ENCODE data around the gene ANKRD33. TPM values are rescaled to one million over a fixed set of nuclear protein-coding genes. Genes with fewer than 3 reads are reported as not detected.

Gene ANKRD33
- total and polyA plus RNA-seq, 2 of the 13 experiments (the other 11 are each of a cell fraction or from before 2014, with no cell fraction given): 0.04 TPM; not detected in 1

- Histone ChIP-seq H3K9me3 (ENCODE audit: low read length) (no peaks in the 10 kb centered on the region), H3K79me2 (ENCODE audit: insufficient read depth, low read length) (no peaks in the 10 kb centered on the region), H3K4me2 (ENCODE audit: low read depth, low read length) (no peak within 1 kb of the TSS), H3K36me3 (replicated peaks in 1 of 2; ENCODE audit: control insufficient read depth in 1 of 2, insufficient read depth in 2 of 2, low read length in 2 of 2) (no peaks in the 10 kb centered on the region), H3K4me3 (replicated peaks in 1 of 3; ENCODE audit: insufficient read depth in 1 of 3, low read depth in 2 of 3, low read length in 3 of 3) (no peak within 1 kb of the TSS), H3K9ac (ENCODE audit: insufficient read depth, low read depth, low read length) (no peak within 1 kb of the TSS), H3K27me3 (ENCODE audit: control insufficient read depth in 1 of 2, insufficient read depth in 2 of 2, low read length in 2 of 2) (peaks cover 3 to 46% of the 10 kb centered on the region in 2 experiments; a peak in 4 of 5 replicates), H3K27ac (ENCODE audit: extremely low read length, insufficient read depth, low read length) (no peak within 1 kb of the TSS), H3K4me1 (ENCODE audit: insufficient read depth, low read length) (0 out of 2 replicates have a peak, but pooled peaks cover 2% of the 10 kb centered on the region), H4K20me1 (ENCODE audit: insufficient read depth, low read length) (no peaks in the 10 kb centered on the region), H2AFZ (ENCODE audit: low read length) (no peak within 1 kb of the TSS)
- 62% methylated on average over 31 of the region's 74 CpGs for WGBS (ENCODE audit: low lambda C conversion rate)
- CTCF ChIA-PET (ENCODE audit: low intra/inter-chr PET ratio, low total read pairs): no interaction called here
- TF ChIP-seq MTERF4 (CRISPR knock-in tag; IDR thresholded peaks at IDR 0.05) (no peak), KDM1A (CRISPR knock-in tag; IDR thresholded peaks at IDR 0.05) (no peak), PPARG (CRISPR knock-in tag; conservative IDR thresholded peaks at IDR 0.05) (no peak), NFYC (CRISPR knock-in tag; IDR thresholded peaks at IDR 0.05) (no peak), HOXA3 (CRISPR knock-in tag; IDR thresholded peaks at IDR 0.05) (no peak), ZNF710 (CRISPR knock-in tag; IDR thresholded peaks at IDR 0.05; ENCODE audit: borderline replicate concordance) (no peak), ZKSCAN5 (CRISPR knock-in tag; IDR thresholded peaks at IDR 0.05) (no peak), HOXA5 (CRISPR knock-in tag; IDR thresholded peaks at IDR 0.05) (no peak), ZNF329 (CRISPR knock-in tag; IDR thresholded peaks at IDR 0.05; ENCODE audit: low read depth) (no peak), ZNF274 (CRISPR knock-in tag; IDR thresholded peaks at IDR 0.05) (no peak), SNAPC2 (CRISPR knock-in tag; IDR thresholded peaks at IDR 0.05) (no peak), SYNCRIP (IDR thresholded peaks at IDR 0.05; ENCODE audit: insufficient read depth, low read depth, low read length) (no peak), TRIM24 (CRISPR knock-in tag; IDR thresholded peaks at IDR 0.05) (no peak), NFKBIZ (CRISPR knock-in tag; IDR thresholded peaks at IDR 0.05) (no peak)
- no peak for ATAC-seq
- intact Hi-C loops (cut with micrococcal nuclease; ENCODE audit: unreplicated experiment): no loop called here
- in situ Hi-C loops (cut with HindIII; ENCODE audit: extremely low pct_ligation_motif_present, low pct_unique_long_range_greater_than_20kb): no loop called here
- DNase-seq (ENCODE audit: low spot score): no peak
- POLR2A ChIA-PET: no interaction called here
- no TSS peak for BruUV-seq (replicated peaks)
- FAIRE-seq: no peak
These were observed 19.4 kb downstream of the ANKRD33 start, which contains the start of gene ACVRL1 for GRCh38 chr12:51907083-51907855. Gene ACVRL1, plus strand, starts transcription at chr12:51907504. Its CDS starts 4,971 bp downstream, at chr12:51912475.
